HEK293 (cell line): ENCODE results near the gene PLD4.

ENCODE experiments used
- CTCF ChIA-PET: fragments of 350-600 bp; formaldehyde crosslinking; extraction: SDS; loops from one replicate; lab custom pipeline; 2021; ENCODE audit warnings: antibody characterized with exemption; lab: Yijun Ruan, JAX
- POLR2A ChIA-PET: fragments of 300-600 bp; formaldehyde crosslinking; extraction: SDS; loops from one replicate; lab custom pipeline; 2020; ENCODE audit warnings: antibody characterized with exemption, inconsistent platforms; lab: Yijun Ruan, JAX
- H3K27ac ChIP-seq: fragments of 200-500 bp; sonication (Bioruptor generic); 2 replicates; pipeline ENCODE4 v1.5.1; 2014; ENCODE audit warnings: low read depth, low read length, control low read depth, inconsistent platforms; ENCODE audit errors: extremely low read depth
- H3K36me3 ChIP-seq, 2 experiments: fragments of 200-500 bp in 1 of 2; sonication (Bioruptor generic) in 1 of 2; 1 replicate in 1 of 2; 2 replicates in 1 of 2; pipeline ENCODE4 v1.5.1; 2014 to 2017; ENCODE audit warnings: inconsistent platforms in 2 of 2, low read length in 2 of 2; ENCODE audit not compliant: control insufficient read depth in 2 of 2, insufficient read depth in 1 of 2
- H3K4me1 ChIP-seq: fragments of 200-500 bp; sonication (Bioruptor generic); 2 replicates; pipeline ENCODE4 v1.5.1; 2014; ENCODE audit warnings: mild to moderate bottlenecking, low read length, inconsistent platforms; ENCODE audit not compliant: control insufficient read depth, insufficient read depth
- H3K4me3 ChIP-seq: 2 replicates; pipeline ENCODE4 v1.5.1; 2011; ENCODE audit warnings: low read depth, mild to moderate bottlenecking, control low read depth, low read length, moderate library complexity
- H3K9me3 ChIP-seq: fragments of 200-500 bp; sonication (Bioruptor generic); 2 replicates; pipeline ENCODE4 v1.5.1; 2014; ENCODE audit warnings: low read depth, low read length, inconsistent platforms; ENCODE audit not compliant: control insufficient read depth, insufficient read depth
- GLIS2 ChIP-seq: fragments of 450-650 bp; formaldehyde crosslinking; IDR thresholded peaks from 2 replicates; pipeline ENCODE4 v1.5.1; 2016; ENCODE audit warnings: missing biosample characterization, missing genetic modification characterization
- HIC1 ChIP-seq: fragments of 450-650 bp; formaldehyde crosslinking; IDR thresholded peaks from 2 replicates; pipeline ENCODE4 v1.5.1; 2016; ENCODE audit warnings: missing biosample characterization, missing genetic modification characterization
- KLF1 ChIP-seq: fragments of 450-650 bp; formaldehyde crosslinking; IDR thresholded peaks from 2 replicates; pipeline ENCODE4 v1.5.1; 2016; ENCODE audit warnings: missing biosample characterization, missing genetic modification characterization
- PRDM10 ChIP-seq: fragments of 450-650 bp; formaldehyde crosslinking; IDR thresholded peaks from 2 replicates; pipeline ENCODE4 v1.5.1; 2016; ENCODE audit warnings: missing biosample characterization, missing genetic modification characterization
- SCRT2 ChIP-seq: fragments of 450-650 bp; formaldehyde crosslinking; IDR thresholded peaks from 2 replicates; pipeline ENCODE4 v1.5.1; 2016; ENCODE audit warnings: missing biosample characterization, missing genetic modification characterization
- SP2 ChIP-seq: fragments of 450-650 bp; formaldehyde crosslinking; IDR thresholded peaks from 2 replicates; pipeline ENCODE4 v1.5.1; 2016; ENCODE audit warnings: missing biosample characterization, missing genetic modification characterization
- ZBTB1 ChIP-seq: fragments of 450-650 bp; formaldehyde crosslinking; IDR thresholded peaks from 2 replicates; pipeline ENCODE4 v1.5.1; 2016; ENCODE audit warnings: missing biosample characterization, missing genetic modification characterization
- ZNF26 ChIP-seq: fragments of 450-650 bp; formaldehyde crosslinking; IDR thresholded peaks from 2 replicates; pipeline ENCODE4 v1.5.1; 2016; ENCODE audit warnings: missing biosample characterization, missing genetic modification characterization
- ZNF324 ChIP-seq: fragments of 450-650 bp; formaldehyde crosslinking; IDR thresholded peaks from 2 replicates; pipeline ENCODE4 v1.5.1; 2016; ENCODE audit warnings: missing biosample characterization, missing genetic modification characterization
- ZNF366 ChIP-seq: fragments of 450-650 bp; formaldehyde crosslinking; conservative IDR thresholded peaks from 2 replicates; pipeline ENCODE4 v1.5.1; 2016; ENCODE audit warnings: missing biosample characterization, missing genetic modification characterization
- ZNF544 ChIP-seq: fragments of 450-650 bp; formaldehyde crosslinking; IDR thresholded peaks from 2 replicates; pipeline ENCODE4 v1.5.0; 2017; ENCODE audit warnings: missing biosample characterization, missing genetic modification characterization
- ZNF600 ChIP-seq: fragments of 450-650 bp; formaldehyde crosslinking; IDR thresholded peaks from 2 replicates; pipeline ENCODE4 v1.5.1; 2016; ENCODE audit warnings: missing biosample characterization, missing genetic modification characterization
- ZNF623 ChIP-seq: fragments of 450-650 bp; formaldehyde crosslinking; IDR thresholded peaks from 2 replicates; pipeline ENCODE4 v1.5.1; 2016; ENCODE audit warnings: missing biosample characterization, missing genetic modification characterization
- ZNF692 ChIP-seq: fragments of 450-650 bp; formaldehyde crosslinking; IDR thresholded peaks from 2 replicates; pipeline ENCODE4 v1.5.1; 2016; ENCODE audit warnings: missing biosample characterization, missing genetic modification characterization
- ZNF792 ChIP-seq: fragments of 450-650 bp; formaldehyde crosslinking; IDR thresholded peaks from 2 replicates; pipeline ENCODE4 v1.5.1; 2016; ENCODE audit warnings: missing biosample characterization, missing genetic modification characterization
- ZSCAN30 ChIP-seq: fragments of 450-650 bp; IDR thresholded peaks from 2 replicates; pipeline ENCODE4 v1.5.1; 2018; ENCODE audit warnings: missing biosample characterization, mild to moderate bottlenecking, missing genetic modification characterization, moderate library complexity

PLD4 gene

GRCh38 chr14:104891121-104891551, 33.5 kb upstream of the PLD4 start:
- Histone ChIP-seq H3K4me3 (no peak overlapping the region), H3K9me3 (no peaks in the 10 kb centered on the region), H3K27ac (no peak overlapping the region), H3K4me1 (peaks cover 7% of the 10 kb centered on the region), H3K36me3 (peaks cover 0 to 53% of the 10 kb centered on the region in 2 experiments; a peak in 1 of 3 replicates)
- POLR2A ChIA-PET, result no interaction called here
- CTCF ChIA-PET, result no interaction called here
- TF ChIP-seq ZNF366 (tag by site-specific recombination) (peak; percentile 38; the same call in 1 of the 2 replicates), GLIS2 (tag by site-specific recombination) (peak; percentile 46; the same call in 1 of the 2 replicates), KLF1 (no peak), ZSCAN30 (tag by site-specific recombination) (no peak)

- Histone ChIP-seq H3K9me3 (no peaks in the 10 kb centered on the region), H3K27ac (no peak overlapping the region), H3K36me3 (peaks cover 0 to 45% of the 10 kb centered on the region in 2 experiments; a peak in 1 of 3 replicates), H3K4me1 (peaks cover 7% of the 10 kb centered on the region), H3K4me3 (no peak overlapping the region)
- 0 out of 2 replicates have a peak, but pooled peaks have one; percentile 27 for TF ChIP-seq KLF1
- no peak for TF ChIP-seq ZNF623 (tag by site-specific recombination)
- no peak for TF ChIP-seq ZNF544 (tag by site-specific recombination)
- TF ChIP-seq ZBTB1 (tag by site-specific recombination), result no peak
- TF ChIP-seq ZNF792 (tag by site-specific recombination), result no peak
- TF ChIP-seq HIC1 (tag by site-specific recombination), result peak; percentile 55
- TF ChIP-seq ZNF324 (tag by site-specific recombination), result no peak
- peak; percentile 23; the same call in 1 of the 2 replicates for TF ChIP-seq GLIS2 (tag by site-specific recombination)
- no peak for TF ChIP-seq SCRT2 (tag by site-specific recombination)
- TF ChIP-seq PRDM10, result peak; percentile 48; the same call in 1 of the 2 replicates
- peak; percentile 11; the same call in 1 of the 2 replicates for TF ChIP-seq SP2 (tag by site-specific recombination)
- peak; percentile 15; the same call in 1 of the 2 replicates for TF ChIP-seq ZNF600
- TF ChIP-seq ZNF26 (tag by site-specific recombination), result no peak
- TF ChIP-seq ZNF692 (tag by site-specific recombination), result 0 out of 2 replicates have a peak, but pooled peaks have one; percentile 21
- ChIA-PET CTCF (no interaction called here), POLR2A (no interaction called here)
Observed at GRCh38 chr14:104891664-104892530, 32.8 kb upstream of the PLD4 start.
